GM12878 (cell line): ENCODE results near the gene RNF38. TPM values are rescaled to one million over a fixed set of nuclear protein-coding genes. Genes with fewer than 3 reads are reported as not detected.

Experiments used
- ATAC-seq: fragments of 200-7000 bp; cut with Tn5 transposase; 3 replicates; pipeline ENCODE4 v1.9.1; 2020; ENCODE audit warnings: mild to moderate bottlenecking, moderate library complexity
- BruUV-seq: library from RNA; stranded (reverse); fragments of 400-500 nt; replicated peaks from 2 replicates; lab custom pipeline; 2021; lab: Mats Ljungman, UMichigan
- CTCF ChIA-PET: fragments of 300-600 bp; sonication (Branson Sonifier 250); formaldehyde crosslinking; extraction: SDS; loops from one replicate; lab custom pipeline; 2021; ENCODE audit warnings: inconsistent platforms; lab: Yijun Ruan, JAX
- POLR2A ChIA-PET: fragments of 350-600 bp; formaldehyde crosslinking; extraction: SDS; loops from one replicate; lab custom pipeline; 2021; ENCODE audit warnings: inconsistent platforms; lab: Charles Lee
- RAD21 ChIA-PET: fragments of 300-600 bp; sonication (Branson Sonifier 250); formaldehyde crosslinking; loops from one replicate; lab custom pipeline; 2023; ENCODE audit warnings: antibody characterized with exemption; ENCODE audit not compliant: unreplicated experiment; lab: Charles Lee
- SMC1A ChIA-PET: fragments of 300-600 bp; sonication (Branson Sonifier 250); formaldehyde crosslinking; loops from one replicate; lab custom pipeline; 2023; ENCODE audit not compliant: unreplicated experiment, uncharacterized antibody; lab: Charles Lee
- DNase-seq: peaks from one replicate; pipeline ENCODE4 v3.0.0-alpha.2; 2011; ENCODE audit warnings: low read depth, low spot score
- FAIRE-seq: peaks from 3 replicates; lab custom pipeline; 2011; peaks lifted over from hg19 to GRCh38; lab: Jason Lieb, UNC
- H2AFZ ChIP-seq: 2 replicates; pipeline ENCODE4 v1.6.0; 2011; ENCODE audit warnings: low read depth, low read length, control low read depth; ENCODE audit not compliant: control insufficient read depth
- H3K27ac ChIP-seq: 2 replicates; pipeline ENCODE4 v1.5.1; 2011; ENCODE audit warnings: control low read depth; ENCODE audit not compliant: control insufficient read depth, insufficient read depth
- H3K27me3 ChIP-seq, 2 experiments: replicated peaks in 1 of 2; 2 replicates each; pipeline versions ENCODE4 v1.6.0 to v1.6.1; 2011; ENCODE audit warnings: low read length in 1 of 2; ENCODE audit not compliant: control insufficient read depth in 2 of 2, insufficient read depth in 2 of 2
- H3K36me3 ChIP-seq, 2 experiments: 2 replicates each; pipeline ENCODE4 v1.5.1; 2011; ENCODE audit warnings: low read length in 1 of 2; ENCODE audit not compliant: control insufficient read depth in 2 of 2, insufficient read depth in 2 of 2
- H3K4me1 ChIP-seq: 2 replicates; pipeline ENCODE4 v1.6.1; 2011; ENCODE audit warnings: mild to moderate bottlenecking, low read length, moderate library complexity, mixed read lengths; ENCODE audit not compliant: control insufficient read depth, insufficient read depth
- H3K4me2 ChIP-seq: 2 replicates; pipeline ENCODE4 v1.6.0; 2011; ENCODE audit warnings: control low read depth; ENCODE audit not compliant: control insufficient read depth, insufficient read depth
- H3K4me3 ChIP-seq: fragments of 200-600 bp; sonication (generic); 2 replicates; pipeline ENCODE4 v1.5.1; 2016
- H3K79me2 ChIP-seq: 2 replicates; pipeline ENCODE4 v1.6.0; 2011; ENCODE audit warnings: low read length; ENCODE audit not compliant: control insufficient read depth, insufficient read depth
- H3K9ac ChIP-seq: 2 replicates; pipeline ENCODE4 v1.8.0; 2011; ENCODE audit warnings: low read length, control low read depth, mixed read lengths; ENCODE audit not compliant: control insufficient read depth, insufficient read depth
- H3K9me3 ChIP-seq: replicated peaks from 3 replicates; pipeline ENCODE4 v1.5.1; 2011; ENCODE audit warnings: mild to moderate bottlenecking, low read length; ENCODE audit not compliant: control insufficient read depth, insufficient read depth
- H4K20me1 ChIP-seq: 2 replicates; pipeline ENCODE4 v1.6.0; 2011; ENCODE audit not compliant: control insufficient read depth, insufficient read depth
- CTCF ChIP-seq, 3 experiments: IDR thresholded peaks in 2 of 3; conservative IDR thresholded peaks in 1 of 3; 2 replicates each; pipeline ENCODE4 v1.5.1; 2011; ENCODE audit warnings: low read depth in 3 of 3, low read length in 3 of 3, mild to moderate bottlenecking in 3 of 3, control low read depth in 2 of 3, moderate library complexity in 2 of 3, inconsistent platforms in 1 of 3, mixed read lengths in 1 of 3; ENCODE audit not compliant: control insufficient read depth in 2 of 3, insufficient read depth in 1 of 3; ENCODE audit errors: extremely low read depth in 1 of 3
- HDAC6 ChIP-seq: fragments of 200-600 bp; sonication (generic); IDR thresholded peaks from one replicate; pipeline ENCODE4 v1.8.0; 2017; ENCODE audit warnings: antibody characterized with exemption; ENCODE audit not compliant: unreplicated experiment
- MXI1 ChIP-seq: fragments of 150-350 bp; IDR thresholded peaks from 2 replicates; pipeline ENCODE4 v1.6.1; 2011; ENCODE audit warnings: low read depth, mild to moderate bottlenecking, inconsistent platforms, low read length, improper control_type of control experiment
- RUNX3 ChIP-seq: IDR thresholded peaks from 2 replicates; pipeline ENCODE4 v1.6.1; 2012; ENCODE audit warnings: low read length, inconsistent platforms
- SREBF1 ChIP-seq: IDR thresholded peaks from 2 replicates; pipeline ENCODE4 v1.6.1; 2012; ENCODE audit warnings: mild to moderate bottlenecking, low read length
- YY1 ChIP-seq: IDR thresholded peaks from 2 replicates; pipeline ENCODE4 v1.6.1; 2011; ENCODE audit warnings: low read depth, mild to moderate bottlenecking, low read length
- ZNF24 ChIP-seq: fragments of 450-650 bp; IDR thresholded peaks from 2 replicates; pipeline ENCODE4 v1.6.1; 2017; ENCODE audit warnings: antibody characterized with exemption, mild to moderate bottlenecking
- WGBS: methylation state at CpG from one replicate; pipeline ENCODE4 v1.1.6; 2016; ENCODE audit warnings: low lambda C conversion rate; ENCODE audit not compliant: insufficient replicate concordance, insufficient coverage; ENCODE audit errors: missing lambda C conversion rate; 5-methylcytosine and 5-hydroxymethylcytosine counted together
- in situ Hi-C: fragments of 300-500 bp; cut with MboI; formaldehyde crosslinking; loops from 9 replicates; pipeline ENCODE4 v1.14.3; 2018; ENCODE audit warnings: mixed read lengths
- intact Hi-C: fragments of 100-400 bp; cut with micrococcal nuclease; formaldehyde crosslinking; loops from one replicate; pipeline ENCODE4 v1.14.2; 2022; ENCODE audit not compliant: unreplicated experiment
- polyA plus RNA-seq, 11 experiments: library from polyadenylated mRNA; depleted of rRNA in 4 of 11; unstranded in 6 of 11; stranded (reverse) in 5 of 11; fragments of >200 nt; fragmentation: Nextera tagmentation in 4 of 11; fragmentation: Illumina TruSeq in 1 of 11; extraction: Ambion mirVana in 4 of 11; extraction: Trizol in 1 of 11; gene quantifications; 1 replicate in 1 of 11; 2 replicates in 10 of 11; pipeline versions ENCODE4 v1.2.1 to v1.2.3, GENCODE V29; 2011 to 2016; ENCODE audit warnings: inconsistent platforms in 2 of 11, missing spikeins in 2 of 11, low read depth in 1 of 11
- total RNA-seq, 4 experiments: library from RNA; depleted of rRNA in 3 of 4; stranded (reverse); fragments of >200 nt in 3 of 4; fragmentation: Illumina TruSeq in 1 of 4; extraction: Trizol in 1 of 4; gene quantifications; 2 replicates each; pipeline versions ENCODE4 v1.2.1 to v1.2.3, GENCODE V29; 2013 to 2021

The RNF38 gene
- total and polyA plus RNA-seq, 10 of the 15 experiments (the other 5 are each of a cell fraction or from before 2014, with no cell fraction given): 5.1 to 34.7 (median 12.7) TPM

DNA sequence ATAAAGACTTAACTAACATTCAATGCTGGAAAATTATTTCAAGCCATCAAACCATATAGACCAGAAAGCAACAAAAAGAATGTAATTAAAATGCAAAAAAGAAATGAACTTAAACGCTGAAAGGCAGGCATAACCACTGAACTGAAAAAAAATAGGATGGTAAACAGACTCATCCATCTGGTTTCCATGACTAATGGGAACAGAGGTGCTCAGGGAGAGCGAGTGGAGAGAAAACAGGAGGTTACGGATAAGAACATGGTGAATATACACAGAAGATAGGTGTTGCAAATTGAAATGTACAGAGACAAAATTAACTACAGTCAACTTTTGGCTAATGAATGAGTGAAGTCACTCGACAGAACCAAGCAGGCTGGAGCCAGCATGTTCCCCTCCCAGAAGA, 43.5 kb upstream of the RNF38 start (continued):
- TF ChIP-seq SREBF1 (no peak), MXI1 (no peak)

- ChIA-PET SMC1A (interaction anchor here (1.0 to 2.9 kb wide), 3 partner anchors 33 to 114 kb away, joined by 3 to 15 read pairs (median 3); no protein-coding TSS in a partner anchor), CTCF (interaction anchor here (2.2 to 2.4 kb wide), 2 partner anchors 18 to 35 kb away, joined by 5 to 21 read pairs; no protein-coding TSS in a partner anchor), RAD21 (interaction anchor here (0.7 to 0.8 kb wide), 2 partner anchors 36 to 330 kb away, joined by 3 read pairs; no protein-coding TSS in a partner anchor), POLR2A (interaction anchor here (0.6 kb wide), 1 partner anchor 33 kb away, joined by 4 read pairs; no protein-coding TSS in a partner anchor)
- Histone ChIP-seq H3K36me3 (no peaks in the 10 kb centered on the region), H3K9ac (no peak overlapping the region), H4K20me1 (no peaks in the 10 kb centered on the region), H3K27me3 (no peaks in the 10 kb centered on the region), H2AFZ (no peak overlapping the region), H3K9me3 (no peaks in the 10 kb centered on the region), H3K4me1 (no peaks in the 10 kb centered on the region), H3K4me3 (no peak overlapping the region), H3K79me2 (peaks cover 14% of the 10 kb centered on the region), H3K4me2 (no peak overlapping the region), H3K27ac (no peak overlapping the region)
- BruUV-seq: no TSS peak
- no peak for ATAC-seq
- no peak for FAIRE-seq
- TF ChIP-seq CTCF (IDR thresholded peaks at IDR 0.05 in 2 of 3, conservative IDR thresholded peaks at IDR 0.05 in 1 of 3; ENCODE audit: control insufficient read depth in 2 of 3, extremely low read depth in 1 of 3, insufficient read depth in 1 of 3, low read depth in 3 of 3, low read length in 3 of 3) (no peak), ZNF24 (no peak), YY1 (no peak), RUNX3 (no peak), HDAC6 (no peak)
- intact Hi-C loops (no loop called here), in situ Hi-C loops (no loop called here)
- WGBS: 100% methylated on average over 6 of the region's 6 CpGs
- DNase-seq: no peak
Measured at GRCh38 chr9:36442710-36443109, 42.6 kb upstream of the RNF38 start.
